Measurements from ENCODE around the gene SCUBE2. TPM values are rescaled to one million over a fixed set of nuclear protein-coding genes. Genes with fewer than 3 reads are reported as not detected.
"Not testable (repeated sequence)": the region's sequence is repeated elsewhere in the genome, so short reads cannot be mapped to it uniquely, and the experiment has no call there.

Gene SCUBE2
- total RNA-seq, 1 donor from 2014 or later, result 3.9 TPM

- peak; percentile 66 for DNase-seq
These were observed 87.7 kb downstream of the SCUBE2 start, which contains the start of gene NRIP3 for GRCh38 chr11:9003573-9004182. Gene NRIP3, minus strand, starts transcription at chr11:9004001. Its CDS starts 66 bp downstream, at chr11:9003935.

- DNase-seq, result no peak
These were observed 88.4 kb downstream of the SCUBE2 start for GRCh38 chr11:9002920-9003572.

GRCh38 chr11:9001736-9002135 is 89.7 kb downstream of the SCUBE2 start:
- DNase-seq, result peak; percentile 84

DNA sequence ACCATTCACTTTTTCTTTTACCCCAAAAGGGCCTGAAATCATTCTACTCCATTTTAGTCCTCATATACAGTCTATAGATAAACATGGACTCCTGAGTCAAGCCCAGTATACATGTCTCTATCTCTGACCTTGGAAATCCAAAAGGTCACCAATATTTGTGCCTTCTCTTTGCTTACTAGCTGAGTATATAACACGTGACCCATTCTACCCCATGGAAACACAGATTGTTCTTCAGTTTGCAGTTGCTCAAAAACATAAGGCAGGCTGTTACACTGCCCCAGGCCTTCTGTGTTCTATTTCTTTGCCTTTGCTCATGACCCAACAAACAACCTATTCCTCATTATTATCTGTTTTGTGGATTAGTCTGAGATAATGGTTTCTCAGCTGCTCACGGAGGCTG is 93.4 kb downstream of the SCUBE2 start:
- no peak for DNase-seq

DNA sequence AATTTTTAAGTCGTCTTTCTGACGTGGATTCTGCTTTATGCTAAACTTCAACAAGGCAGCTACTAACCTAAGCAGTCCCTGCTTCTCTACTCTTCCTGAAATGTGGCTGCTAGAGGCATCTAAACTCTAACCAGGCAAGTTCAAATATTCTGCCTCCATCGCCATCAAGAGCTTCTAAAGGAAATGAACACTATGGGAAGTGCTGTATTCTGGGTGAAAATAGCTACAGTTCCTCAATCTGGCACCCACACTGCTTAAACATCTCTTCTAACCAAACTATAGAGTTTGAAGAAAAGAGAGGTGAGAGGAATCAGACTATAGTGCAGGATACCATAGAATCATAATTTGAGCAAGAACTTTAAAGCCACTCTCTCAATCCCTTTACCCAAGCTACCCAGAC is 93.9 kb downstream of the SCUBE2 start:
- no peak for DNase-seq

- DNase-seq, result no peak
These were observed 101.9 kb downstream of the SCUBE2 start for GRCh38 chr11:8989453-8989852.

- DNase-seq, result no peak
These were observed 102.8 kb downstream of the SCUBE2 start for GRCh38 chr11:8988329-8989234.

DNA sequence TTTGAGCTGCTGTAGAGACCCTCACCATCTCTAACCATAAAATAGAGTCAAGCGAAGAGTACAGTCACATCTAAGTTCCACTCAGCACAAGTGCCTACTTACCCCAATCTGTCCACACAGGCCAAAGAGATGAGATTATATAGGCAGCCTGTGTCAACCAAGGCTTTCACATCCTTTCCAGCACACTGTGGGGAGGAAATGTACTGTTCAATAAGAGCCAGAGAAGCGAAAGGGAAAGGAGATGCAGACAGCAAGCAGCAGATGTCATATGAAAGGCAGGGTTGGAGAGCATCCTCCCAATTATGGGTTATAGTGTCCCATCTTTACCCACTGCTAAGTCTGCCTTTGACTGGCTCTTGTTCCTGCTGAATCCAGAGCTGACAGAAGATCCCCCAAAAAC is 104.0 kb downstream of the SCUBE2 start:
- no peak for DNase-seq

DNA sequence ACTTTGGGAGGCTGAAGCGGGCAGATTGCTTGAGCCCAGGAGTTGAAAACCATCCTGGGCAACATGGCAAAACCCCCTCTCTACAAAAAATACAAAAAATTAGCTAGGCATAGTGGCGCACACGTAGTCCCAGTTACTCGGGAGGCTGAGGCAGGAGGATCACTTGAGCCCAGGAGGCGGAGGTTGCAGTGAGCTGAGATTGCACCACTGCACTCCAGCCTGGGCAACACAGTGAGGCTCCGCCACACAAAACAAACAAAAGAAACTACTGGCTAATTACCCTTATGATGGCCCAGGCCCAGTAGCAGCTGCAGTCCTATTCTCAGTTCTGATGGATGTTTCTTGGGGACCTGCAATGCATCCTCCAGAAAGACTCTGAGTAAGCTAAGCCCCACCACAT is 104.6 kb downstream of the SCUBE2 start:
- not testable (repeated sequence) for DNase-seq

DNA sequence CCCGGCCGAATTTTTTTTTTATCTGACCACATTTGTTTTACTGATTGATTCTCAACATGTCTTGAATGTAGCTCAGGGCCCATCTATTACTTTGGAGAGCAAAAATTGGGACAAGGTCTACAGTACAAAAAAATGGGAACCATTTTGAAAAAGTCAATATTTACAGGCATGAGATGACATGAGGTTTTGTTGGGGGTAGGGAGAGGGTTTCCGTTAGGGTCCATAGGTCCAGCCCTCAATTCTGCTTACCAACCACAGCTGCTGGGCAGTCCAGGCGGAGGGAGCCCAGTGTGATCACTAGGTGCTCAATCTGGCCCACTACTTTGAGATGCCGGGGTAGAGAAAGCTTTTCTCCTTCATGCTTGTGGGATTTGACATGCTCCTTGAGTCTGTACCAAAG is 105.9 kb downstream of the SCUBE2 start:
- DNase-seq, result no peak

GRCh38 chr11:8983552-8983951 is 107.8 kb downstream of the SCUBE2 start:
- no peak for DNase-seq

DNA sequence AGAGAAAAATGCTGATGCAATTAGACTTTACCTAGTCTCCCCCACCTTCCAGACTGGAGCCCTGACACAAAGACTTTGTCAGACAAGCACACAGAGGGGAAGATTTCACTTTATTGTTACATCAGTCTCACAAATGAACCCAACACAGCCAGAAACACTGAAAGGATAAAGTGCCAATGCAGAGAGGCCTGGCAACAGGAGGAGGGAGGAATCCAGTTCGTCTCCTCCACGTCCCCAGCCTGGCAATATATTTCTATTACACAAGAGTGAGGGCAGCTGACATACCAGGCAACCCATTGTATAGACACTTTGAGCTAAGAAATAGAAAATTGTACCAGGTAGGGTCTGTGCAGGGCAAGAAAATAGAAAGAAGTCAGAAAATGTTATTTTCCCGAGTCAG is 110.9 kb downstream of the SCUBE2 start:
- DNase-seq, result no peak

DNA sequence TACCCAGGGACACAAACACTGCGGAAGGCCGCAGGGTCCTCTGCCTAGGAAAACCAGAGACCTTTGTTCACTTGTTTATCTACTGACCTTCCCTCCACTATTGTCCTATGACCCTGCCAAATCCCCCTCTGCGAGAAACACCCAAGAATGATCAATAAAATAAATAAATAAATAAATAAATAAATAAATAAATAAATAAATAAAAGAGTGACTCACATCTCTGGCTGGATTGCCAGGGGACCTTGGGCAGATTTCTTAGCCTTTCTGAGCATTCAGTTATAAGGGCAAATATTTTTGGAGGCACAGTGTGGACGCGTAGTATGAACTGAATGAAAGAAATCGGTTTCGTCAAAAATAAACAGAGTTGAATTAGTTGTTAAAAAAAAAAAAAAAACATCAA is 112.0 kb downstream of the SCUBE2 start:
- DNase-seq, result not testable (repeated sequence)

GRCh38 chr11:8973121-8973520 is 118.3 kb downstream of the SCUBE2 start:
- no peak for DNase-seq

- no peak for DNase-seq
These were observed 119.5 kb downstream of the SCUBE2 start for GRCh38 chr11:8971924-8972316.

DNA sequence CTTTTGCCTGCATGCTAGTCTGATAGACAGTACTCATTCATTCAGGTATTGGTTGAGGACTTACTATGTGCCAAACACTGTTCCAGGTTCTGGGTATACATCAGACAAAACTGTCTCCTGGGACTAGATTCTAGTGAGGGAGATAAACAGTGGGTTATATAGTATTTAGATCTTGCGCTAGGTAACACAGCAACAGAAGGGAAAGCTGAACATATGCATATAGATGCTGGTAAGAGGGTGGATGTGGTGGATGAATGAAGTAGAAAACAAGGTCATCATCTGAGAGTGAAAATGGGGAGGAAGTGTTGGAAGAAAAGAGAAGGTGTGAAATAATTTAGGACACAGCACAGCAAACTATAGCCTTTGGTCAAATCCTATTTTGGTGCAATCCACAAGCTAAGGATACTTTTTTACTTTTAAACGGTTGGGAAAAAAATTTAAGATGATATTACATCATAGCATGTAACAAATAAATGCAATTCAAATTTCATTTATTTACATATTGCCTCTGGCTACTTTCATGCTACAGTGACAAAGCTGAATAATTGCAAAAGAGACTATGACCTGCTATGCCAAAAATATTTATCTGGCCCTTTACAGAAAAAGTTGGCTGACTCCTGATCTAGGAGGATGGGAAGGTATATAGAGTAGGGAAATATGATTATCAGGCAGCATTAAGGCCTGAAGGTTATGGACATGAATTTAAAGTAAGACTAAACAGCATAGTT is 120.0 kb downstream of the SCUBE2 start:
- DNase-seq, result no peak

Other genes with a start within 250 kb of the SCUBE2 start
- gene AKIP1, start 180.4 kb downstream of the SCUBE2 start, total RNA-seq, result 26.5 and 32.6 TPM in 2 replicates
- not detected in 2 replicates for gene C11orf16, start 158.7 kb downstream of the SCUBE2 start, total RNA-seq
- not detected in 2 replicates for gene ASCL3, start 148.6 kb downstream of the SCUBE2 start, total RNA-seq
- gene TMEM9B, start 127.2 kb downstream of the SCUBE2 start, total RNA-seq, result 33.2 and 41.9 TPM in 2 replicates
- gene NRIP3, start 87.6 kb downstream of the SCUBE2 start, total RNA-seq, result 1.2 and 2.0 TPM in 2 replicates
- 146 and 195 TPM in 2 replicates for gene DENND5A, start 173.8 kb upstream of the SCUBE2 start, total RNA-seq
- 33.8 and 48.2 TPM in 2 replicates for gene TMEM41B, start 223.0 kb upstream of the SCUBE2 start, total RNA-seq